GM21529 (cell line): ENCODE data around the gene REXO1.

Experiments
- ATAC-seq: cut with Tn5 transposase; IDR thresholded peaks from one replicate; pipeline ENCODE4 v1.9.1; 2021; ENCODE audit not compliant: unreplicated experiment

REXO1 gene

GRCh38 chr19:1774989-1775772, 73.1 kb downstream of the REXO1 start:
- no peak for ATAC-seq

- ATAC-seq, result no peak
These were observed 75.1 kb downstream of the REXO1 start for GRCh38 chr19:1773184-1773583.

GRCh38 chr19:1770866-1771576, 77.3 kb downstream of the REXO1 start:
- no peak for ATAC-seq

- no peak for ATAC-seq
These were observed 78.7 kb downstream of the REXO1 start for GRCh38 chr19:1769645-1769985.

GRCh38 chr19:1768918-1769644, 79.2 kb downstream of the REXO1 start:
- ATAC-seq, result no peak

GRCh38 chr19:1768248-1768647, 80.0 kb downstream of the REXO1 start:
- no peak for ATAC-seq

GRCh38 chr19:1767464-1767933, 80.8 kb downstream of the REXO1 start:
- no peak for ATAC-seq

- ATAC-seq, result no peak
These were observed 81.4 kb downstream of the REXO1 start for GRCh38 chr19:1766800-1767352.

GRCh38 chr19:1765904-1766799, 82.1 kb downstream of the REXO1 start:
- no peak for ATAC-seq
